Testis (tissue), 3 donors: ENCODE measurements around the gene NFKB1. TPM values are rescaled to one million over a fixed set of nuclear protein-coding genes. Genes with fewer than 3 reads are reported as not detected.

ENCODE experiments used
- DNase-seq: peaks from one replicate; pipeline ENCODE4 v3.0.0-alpha.2; 2019
- H3K27ac ChIP-seq, 2 donors: fragments of 200-600 bp; sonication (generic); one replicate each; pipeline ENCODE4 v1.5.1; 2019
- H3K27me3 ChIP-seq: fragments of 200-600 bp; sonication (generic); one replicate; pipeline ENCODE4 v1.5.1; 2019
- H3K36me3 ChIP-seq: fragments of 200-600 bp; sonication (generic); one replicate; pipeline ENCODE4 v1.5.1; 2017; ENCODE audit warnings: low read depth; ENCODE audit errors: missing control alignments
- H3K4me1 ChIP-seq: fragments of 200-600 bp; sonication (generic); one replicate; pipeline ENCODE4 v1.5.1; 2019
- H3K4me3 ChIP-seq, 2 donors: fragments of 200-600 bp; sonication (generic); one replicate each; pipeline ENCODE4 v1.5.1; 2017 to 2019
- H3K9me3 ChIP-seq: fragments of 200-600 bp; sonication (generic); one replicate; pipeline ENCODE4 v1.5.1; 2017
- CTCF ChIP-seq, 3 experiments: fragments of 450-650 bp in 2 of 3; fragments of 200-600 bp in 1 of 3; sonication (generic) in 1 of 3; IDR thresholded peaks; one replicate each; pipeline ENCODE4 v1.5.1; 2016 to 2019; ENCODE audit warnings: antibody characterized with exemption in 3 of 3, mild to moderate bottlenecking in 2 of 3, moderate library complexity in 1 of 3
- POLR2A ChIP-seq: fragments of 450-650 bp; IDR thresholded peaks from one replicate; pipeline ENCODE4 v1.6.1; 2017; ENCODE audit warnings: antibody characterized with exemption, mild to moderate bottlenecking, moderate library complexity
- WGBS, 2 donors: methylation state at CpG; one replicate each; pipeline ENCODE4 v1.1.5; 2018; 5-methylcytosine and 5-hydroxymethylcytosine counted together
- intact Hi-C: fragments of 100-400 bp; cut with DNase I; formaldehyde crosslinking; loops from one replicate; pipeline ENCODE4 v1.15.1; 2023; ENCODE audit warnings: low total_unique reads
- polyA plus RNA-seq: library from polyadenylated mRNA; stranded (reverse); fragments of 350-450 nt; fragmentation: Illumina TruSeq; extraction: RNeasy Lipid Tissue Mini Kit (QIAGEN cat#74804); gene quantifications from one replicate; pipeline ENCODE4 v1.2.3, GENCODE V29; 2014; ENCODE audit warnings: low read depth, low replicate concordance; ENCODE audit not compliant: insufficient read depth
- total RNA-seq, 2 donors: library from RNA; depleted of rRNA; stranded (reverse); fragments of >200 nt; gene quantifications; one replicate each; pipeline ENCODE4 v1.2.3, GENCODE V29; 2016

Gene NFKB1
- total and polyA plus RNA-seq, 3 donors from 2014 or later = 22.2 to 27.4 (median 24.6) TPM

GRCh38 chr4:102606846-102607450 lies 105.8 kb downstream of the NFKB1 start:
- 88 to 96% methylated on average over 7 of the region's 7 CpGs for WGBS, 2 donors
- H3K36me3 ChIP-seq = no peaks in the 10 kb centered on the region
- DNase-seq = no peak
- TF ChIP-seq CTCF (IDR thresholded peaks at IDR 0.05) = no peak
- no peak for TF ChIP-seq POLR2A
- H3K27ac ChIP-seq = no peak overlapping the region
- intact Hi-C loops = no loop called here
- no peaks in the 10 kb centered on the region for H3K4me1 ChIP-seq
- no peaks in the 10 kb centered on the region for H3K9me3 ChIP-seq
- no peaks in the 10 kb centered on the region for H3K27me3 ChIP-seq
- no peak overlapping the region for H3K4me3 ChIP-seq

DNA sequence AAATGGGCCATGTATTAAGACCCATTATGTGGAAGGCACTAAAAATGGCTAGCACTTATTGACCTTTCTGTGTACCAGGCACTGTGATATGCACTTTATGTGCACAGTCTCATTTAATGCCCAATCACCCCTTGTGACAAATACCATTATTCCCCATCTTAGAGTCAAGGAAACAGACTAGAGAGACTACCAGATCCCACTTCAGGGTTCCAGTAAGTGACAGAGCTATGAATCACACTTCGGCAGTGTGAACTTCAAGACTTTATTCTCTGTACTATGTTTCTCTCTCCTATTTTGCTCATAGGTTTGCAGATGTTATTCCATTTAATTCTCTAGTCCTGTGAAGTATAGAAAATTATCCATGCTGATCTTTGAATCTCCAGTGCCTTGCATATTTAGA lies 107.0 kb downstream of the NFKB1 start:
- H3K36me3 ChIP-seq = no peaks in the 10 kb centered on the region
- TF ChIP-seq CTCF (IDR thresholded peaks at IDR 0.05) = no peak
- no peak for TF ChIP-seq POLR2A

DNA sequence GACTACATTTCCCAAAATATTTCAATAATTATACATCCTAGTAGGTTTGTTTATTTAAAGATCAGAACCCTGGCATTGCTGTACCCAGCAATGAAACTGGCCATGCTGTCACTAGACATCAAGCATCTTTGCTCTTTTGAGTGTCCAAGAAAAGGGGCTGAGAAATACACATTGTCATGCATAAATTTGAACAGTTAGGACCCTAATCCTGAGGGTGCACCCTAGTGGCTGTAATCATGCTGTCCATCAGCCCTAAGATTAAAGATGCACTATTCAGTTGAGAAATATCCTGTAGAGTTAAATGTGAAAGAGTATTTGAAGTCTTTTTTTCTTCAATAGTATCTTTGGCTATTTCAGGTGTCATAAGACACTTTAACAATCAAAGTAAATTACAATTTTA lies 108.8 kb downstream of the NFKB1 start:
- Histone ChIP-seq H3K9me3 (no peaks in the 10 kb centered on the region), H3K27ac (no peak overlapping the region), H3K4me1 (no peaks in the 10 kb centered on the region), H3K27me3 (no peaks in the 10 kb centered on the region), H3K36me3 (no peaks in the 10 kb centered on the region), H3K4me3 (no peak overlapping the region)
- DNase-seq = no peak
- TF ChIP-seq CTCF (IDR thresholded peaks at IDR 0.05) = no peak
- no peak for TF ChIP-seq POLR2A
- intact Hi-C loops = no loop called here

More for the DNA sequence above, 107.0 kb downstream of the NFKB1 start:
- H3K27me3 ChIP-seq = no peaks in the 10 kb centered on the region
- WGBS, 2 donors = 67 to 91% methylated on average over 1 of the region's 1 CpG
- H3K4me3 ChIP-seq = no peak overlapping the region
- H3K9me3 ChIP-seq = no peaks in the 10 kb centered on the region
- intact Hi-C loops = no loop called here
- no peak for DNase-seq
- no peaks in the 10 kb centered on the region for H3K4me1 ChIP-seq
- H3K27ac ChIP-seq = no peak overlapping the region

DNA sequence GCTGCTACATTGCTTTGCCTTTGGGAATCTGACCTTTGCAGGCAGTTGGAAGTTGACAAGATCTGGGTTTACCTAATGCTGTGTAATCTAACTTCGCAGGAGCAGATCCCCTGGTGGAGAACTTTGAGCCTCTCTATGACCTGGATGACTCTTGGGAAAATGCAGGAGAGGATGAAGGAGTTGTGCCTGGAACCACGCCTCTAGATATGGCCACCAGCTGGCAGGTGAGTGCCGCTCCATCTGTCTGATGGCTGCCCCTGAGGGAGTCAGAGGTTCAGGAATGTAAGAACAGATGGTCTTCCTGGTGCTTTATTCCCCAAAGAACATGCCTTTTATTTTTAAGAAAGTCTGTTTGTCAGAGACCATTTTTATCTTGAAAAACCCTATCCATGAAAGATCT lies 109.3 kb downstream of the NFKB1 start:
- intact Hi-C loops = no loop called here
- WGBS, 2 donors = 92% methylated on average over 3 of the region's 3 CpGs
- no peak for DNase-seq
- Histone ChIP-seq H3K27me3 (no peaks in the 10 kb centered on the region), H3K4me1 (no peaks in the 10 kb centered on the region), H3K9me3 (no peaks in the 10 kb centered on the region), H3K4me3 (no peak overlapping the region), H3K27ac (no peak overlapping the region), H3K36me3 (no peaks in the 10 kb centered on the region)
- TF ChIP-seq POLR2A (no peak), CTCF (IDR thresholded peaks at IDR 0.05) (no peak)

- intact Hi-C loops = no loop called here
- Histone ChIP-seq H3K4me3 (no peak overlapping the region), H3K27ac (no peak overlapping the region), H3K36me3 (no peaks in the 10 kb centered on the region), H3K27me3 (no peaks in the 10 kb centered on the region), H3K4me1 (no peaks in the 10 kb centered on the region), H3K9me3 (no peaks in the 10 kb centered on the region)
- DNase-seq = no peak
- TF ChIP-seq POLR2A = no peak
- no peak for TF ChIP-seq CTCF (IDR thresholded peaks at IDR 0.05)
- 90 to 98% methylated on average over 2 of the region's 2 CpGs for WGBS, 2 donors
Observed at GRCh38 chr4:102612210-102612609, 111.1 kb downstream of the NFKB1 start.
